ENCODE results near the gene KLK15.

Gene KLK15

GRCh38 chr19:50833117-50833801, at the start of gene KLK15:
Gene KLK15 (minus strand): TSS chr19:50833574. CDS start chr19:50831492, 2,082 bp downstream.
- no peak for DNase-seq

- no peak for DNase-seq
These were observed 48.8 kb upstream of the KLK15 start for GRCh38 chr19:50882188-50882587.

- no peak for DNase-seq
These were observed 46.9 kb upstream of the KLK15 start for GRCh38 chr19:50880241-50880640.

- no peak for DNase-seq
These were observed 45.5 kb upstream of the KLK15 start for GRCh38 chr19:50878851-50879250.

- no peak for DNase-seq
These were observed 44.0 kb upstream of the KLK15 start for GRCh38 chr19:50877338-50877737.

- DNase-seq, result no peak
These were observed 43.1 kb upstream of the KLK15 start for GRCh38 chr19:50876456-50876855.

- DNase-seq, result no peak
These were observed 42.5 kb upstream of the KLK15 start for GRCh38 chr19:50875795-50876422.

- DNase-seq, result no peak
These were observed 40.8 kb upstream of the KLK15 start for GRCh38 chr19:50874211-50874610.

GRCh38 chr19:50873056-50873455, 39.7 kb upstream of the KLK15 start, which contains the start of gene KLK2:
Gene KLK2 (plus strand): TSS chr19:50873439. CDS start chr19:50873474, 35 bp downstream.
- no peak for DNase-seq

- DNase-seq, result no peak
These were observed 37.2 kb upstream of the KLK15 start for GRCh38 chr19:50870417-50871089.

GRCh38 chr19:50869479-50869878, 36.1 kb upstream of the KLK15 start:
- DNase-seq, result no peak

GRCh38 chr19:50861496-50862286, 28.3 kb upstream of the KLK15 start:
- DNase-seq, result no peak

- DNase-seq, result no peak
These were observed 27.6 kb upstream of the KLK15 start for GRCh38 chr19:50861010-50861409.

- no peak for DNase-seq
These were observed 26.5 kb upstream of the KLK15 start for GRCh38 chr19:50859849-50860248.

GRCh38 chr19:50858886-50859285, 25.5 kb upstream of the KLK15 start:
- no peak for DNase-seq

GRCh38 chr19:50857366-50857765, 24.0 kb upstream of the KLK15 start:
- DNase-seq, result no peak

- DNase-seq, result no peak
These were observed 21.4 kb upstream of the KLK15 start, which contains the start of gene KLK3 for GRCh38 chr19:50854636-50855410. Gene KLK3 (plus strand): TSS chr19:50854915. CDS start chr19:50854956, 41 bp downstream.

- DNase-seq, result no peak
These were observed 18.2 kb upstream of the KLK15 start for GRCh38 chr19:50851620-50852019.

GRCh38 chr19:50850738-50851137, 17.4 kb upstream of the KLK15 start:
- DNase-seq, result no peak

- DNase-seq, result no peak
These were observed 11.0 kb upstream of the KLK15 start for GRCh38 chr19:50844296-50844935.

GRCh38 chr19:50843701-50844221, 10.4 kb upstream of the KLK15 start:
- no peak for DNase-seq
